Adipocyte (in vitro differentiated cells): ENCODE measurements around the gene ZNF581.

Experiments
- DNase-seq: peaks from one replicate; pipeline ENCODE4 v3.0.0-alpha.2; 2015; ENCODE audit warnings: low read depth
- H3K27me3 ChIP-seq: replicated peaks from 2 replicates; pipeline ENCODE4 v1.7.0; 2013; ENCODE audit warnings: mild to moderate bottlenecking, low read length, moderate library complexity; ENCODE audit not compliant: control insufficient read depth, insufficient read depth
- H3K36me3 ChIP-seq: 2 replicates; pipeline ENCODE4 v1.7.0; 2013; ENCODE audit warnings: low read length, mild to moderate bottlenecking, moderate library complexity; ENCODE audit not compliant: control insufficient read depth, insufficient read depth, severe bottlenecking
- H3K4me1 ChIP-seq: 2 replicates; pipeline ENCODE4 v1.7.0; 2013; ENCODE audit warnings: mild to moderate bottlenecking, low read length, moderate library complexity; ENCODE audit not compliant: control insufficient read depth, insufficient read depth
- H3K4me3 ChIP-seq: 2 replicates; pipeline ENCODE4 v1.7.0; 2013; ENCODE audit warnings: mild to moderate bottlenecking, low read length, moderate library complexity
- H3K9ac ChIP-seq: 2 replicates; pipeline ENCODE4 v1.7.0; 2013; ENCODE audit warnings: mild to moderate bottlenecking, low read length, moderate library complexity
- H3K9me3 ChIP-seq: 2 replicates; pipeline ENCODE4 v1.7.0; 2013; ENCODE audit warnings: mild to moderate bottlenecking, low read length, moderate library complexity; ENCODE audit not compliant: control insufficient read depth

Gene ZNF581

DNA sequence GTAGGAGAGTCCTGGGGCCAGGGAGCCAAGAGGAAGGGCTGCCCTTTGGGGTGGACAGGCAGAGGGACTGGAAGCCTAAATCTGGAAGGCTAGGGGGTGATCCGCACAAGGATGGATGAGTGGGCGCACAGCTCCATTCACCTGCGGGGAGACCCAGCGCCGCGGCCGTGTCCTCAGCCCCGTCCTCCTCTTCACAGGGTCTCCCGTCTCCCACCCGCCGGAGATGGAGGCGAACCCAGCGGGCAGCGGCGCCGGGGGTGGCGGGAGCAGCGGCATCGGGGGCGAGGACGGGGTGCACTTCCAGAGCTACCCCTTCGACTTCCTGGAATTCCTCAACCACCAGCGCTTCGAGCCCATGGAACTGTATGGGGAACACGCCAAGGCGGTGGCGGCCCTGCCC is 30.1 kb upstream of the ZNF581 start:
- Histone ChIP-seq H3K4me1 (peaks cover under 1% of the 10 kb centered on the region), H3K27me3 (no peaks in the 10 kb centered on the region), H3K9me3 (no peaks in the 10 kb centered on the region), H3K36me3 (peaks cover 26% of the 10 kb centered on the region), H3K4me3 (no peak overlapping the region), H3K9ac (no peak overlapping the region)
- no peak for DNase-seq

DNA sequence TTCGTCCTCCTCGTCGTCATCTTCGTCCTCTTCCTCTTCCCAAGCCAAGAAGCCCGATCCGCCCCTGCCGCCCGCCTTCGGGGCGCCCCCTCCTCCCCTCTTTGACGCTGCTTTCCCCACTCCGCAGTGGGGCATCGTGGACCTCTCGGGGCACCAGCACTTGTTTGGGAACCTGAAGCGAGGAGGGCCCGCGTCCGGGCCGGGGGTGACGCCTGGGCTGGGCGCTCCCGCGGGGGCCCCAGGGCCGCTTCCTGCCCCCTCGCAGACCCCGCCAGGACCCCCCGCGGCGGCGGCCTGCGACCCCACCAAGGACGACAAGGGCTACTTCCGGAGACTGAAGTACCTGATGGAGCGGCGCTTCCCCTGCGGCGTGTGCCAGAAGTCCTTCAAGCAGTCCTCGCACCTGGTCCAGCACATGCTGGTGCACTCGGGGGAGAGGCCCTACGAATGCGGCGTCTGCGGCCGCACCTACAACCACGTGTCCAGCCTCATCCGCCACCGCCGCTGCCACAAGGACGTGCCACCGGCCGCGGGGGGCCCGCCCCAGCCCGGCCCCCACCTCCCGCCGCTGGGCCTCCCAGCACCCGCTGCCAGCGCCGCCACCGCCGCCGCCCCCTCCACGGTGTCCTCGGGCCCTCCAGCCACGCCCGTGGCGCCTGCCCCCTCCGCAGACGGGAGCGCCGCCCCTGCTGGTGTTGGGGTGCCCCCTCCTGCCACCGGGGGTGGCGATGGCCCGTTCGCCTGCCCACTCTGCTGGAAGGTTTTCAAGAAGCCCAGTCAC is 29.3 kb upstream of the ZNF581 start:
- no peak for DNase-seq
- H3K4me3 ChIP-seq = no peak overlapping the region
- peaks cover 7% of the 10 kb centered on the region for H3K4me1 ChIP-seq
- no peak overlapping the region for H3K9ac ChIP-seq
- no peaks in the 10 kb centered on the region for H3K27me3 ChIP-seq
- no peaks in the 10 kb centered on the region for H3K9me3 ChIP-seq
- H3K36me3 ChIP-seq = peaks cover 26% of the 10 kb centered on the region

DNA sequence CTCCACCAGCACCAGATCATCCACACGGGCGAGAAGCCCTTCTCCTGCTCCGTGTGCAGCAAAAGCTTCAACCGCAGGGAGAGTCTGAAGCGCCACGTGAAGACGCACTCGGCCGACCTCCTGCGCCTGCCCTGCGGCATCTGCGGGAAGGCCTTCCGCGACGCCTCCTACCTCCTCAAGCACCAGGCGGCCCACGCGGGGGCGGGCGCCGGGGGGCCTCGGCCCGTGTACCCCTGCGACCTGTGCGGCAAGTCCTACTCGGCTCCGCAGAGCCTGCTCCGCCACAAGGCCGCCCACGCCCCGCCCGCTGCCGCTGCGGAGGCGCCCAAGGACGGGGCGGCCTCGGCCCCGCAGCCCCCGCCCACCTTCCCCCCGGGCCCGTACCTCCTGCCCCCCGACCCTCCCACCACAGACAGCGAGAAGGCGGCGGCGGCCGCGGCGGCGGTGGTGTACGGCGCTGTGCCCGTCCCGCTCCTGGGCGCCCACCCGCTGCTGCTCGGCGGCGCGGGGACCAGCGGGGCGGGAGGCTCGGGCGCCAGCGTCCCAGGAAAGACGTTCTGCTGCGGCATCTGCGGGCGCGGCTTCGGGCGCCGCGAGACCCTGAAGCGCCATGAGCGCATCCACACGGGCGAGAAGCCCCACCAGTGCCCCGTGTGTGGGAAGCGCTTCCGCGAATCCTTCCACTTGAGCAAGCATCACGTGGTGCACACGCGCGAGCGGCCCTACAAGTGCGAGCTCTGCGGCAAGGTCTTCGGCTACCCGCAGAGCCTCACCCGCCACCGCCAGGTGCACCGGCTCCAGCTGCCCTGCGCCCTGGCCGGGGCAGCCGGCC is 28.5 kb upstream of the ZNF581 start:
- H3K9me3 ChIP-seq = no peaks in the 10 kb centered on the region

DNA sequence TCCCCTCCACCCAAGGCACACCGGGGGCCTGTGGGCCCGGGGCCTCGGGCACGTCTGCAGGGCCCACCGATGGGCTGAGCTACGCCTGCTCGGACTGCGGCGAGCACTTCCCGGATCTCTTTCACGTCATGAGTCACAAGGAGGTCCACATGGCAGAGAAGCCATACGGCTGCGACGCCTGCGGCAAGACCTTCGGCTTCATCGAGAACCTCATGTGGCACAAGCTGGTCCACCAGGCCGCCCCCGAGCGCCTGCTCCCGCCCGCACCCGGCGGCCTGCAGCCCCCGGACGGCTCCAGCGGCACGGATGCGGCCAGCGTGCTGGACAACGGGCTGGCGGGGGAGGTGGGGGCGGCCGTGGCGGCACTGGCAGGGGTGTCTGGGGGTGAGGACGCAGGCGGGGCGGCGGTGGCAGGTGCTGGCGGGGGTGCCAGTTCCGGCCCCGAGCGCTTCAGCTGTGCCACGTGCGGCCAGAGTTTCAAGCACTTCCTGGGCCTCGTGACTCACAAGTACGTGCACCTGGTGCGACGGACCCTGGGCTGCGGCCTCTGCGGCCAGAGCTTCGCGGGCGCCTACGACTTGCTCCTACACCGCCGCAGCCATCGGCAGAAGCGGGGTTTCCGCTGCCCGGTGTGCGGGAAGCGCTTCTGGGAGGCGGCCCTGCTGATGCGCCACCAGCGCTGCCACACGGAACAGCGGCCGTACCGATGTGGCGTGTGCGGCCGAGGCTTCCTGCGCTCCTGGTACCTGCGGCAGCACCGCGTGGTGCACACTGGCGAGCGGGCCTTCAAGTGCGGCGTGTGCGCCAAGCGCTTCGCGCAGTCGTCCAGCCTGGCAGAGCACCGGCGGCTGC is 27.7 kb upstream of the ZNF581 start:
- Histone ChIP-seq H3K36me3 (peaks cover 18% of the 10 kb centered on the region), H3K9me3 (no peaks in the 10 kb centered on the region), H3K4me3 (no peak overlapping the region), H3K4me1 (peaks cover 23% of the 10 kb centered on the region), H3K27me3 (no peaks in the 10 kb centered on the region), H3K9ac (no peak overlapping the region)
- no peak for DNase-seq

More for the DNA sequence above, 28.5 kb upstream of the ZNF581 start:
- H3K27me3 ChIP-seq = no peaks in the 10 kb centered on the region
- peaks cover 15% of the 10 kb centered on the region for H3K4me1 ChIP-seq
- no peak overlapping the region for H3K4me3 ChIP-seq
- DNase-seq = no peak
- H3K9ac ChIP-seq = no peak overlapping the region
- H3K36me3 ChIP-seq = peaks cover 20% of the 10 kb centered on the region

DNA sequence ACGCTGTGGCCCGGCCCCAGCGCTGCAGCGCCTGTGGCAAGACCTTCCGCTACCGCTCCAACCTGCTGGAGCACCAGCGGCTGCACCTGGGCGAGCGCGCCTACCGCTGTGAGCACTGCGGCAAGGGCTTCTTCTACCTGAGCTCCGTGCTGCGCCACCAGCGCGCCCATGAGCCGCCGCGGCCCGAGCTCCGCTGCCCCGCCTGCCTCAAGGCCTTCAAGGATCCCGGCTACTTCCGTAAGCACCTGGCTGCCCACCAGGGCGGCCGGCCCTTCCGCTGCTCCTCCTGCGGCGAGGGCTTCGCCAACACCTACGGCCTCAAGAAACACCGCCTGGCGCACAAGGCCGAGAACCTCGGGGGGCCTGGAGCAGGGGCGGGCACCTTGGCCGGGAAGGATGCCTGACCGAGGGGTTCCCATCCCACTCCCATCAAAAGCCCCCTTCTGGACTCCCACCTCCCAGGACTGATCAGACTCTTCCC is 27.0 kb upstream of the ZNF581 start:
- Histone ChIP-seq H3K4me3 (no peak overlapping the region), H3K27me3 (no peaks in the 10 kb centered on the region), H3K4me1 (peaks cover 25% of the 10 kb centered on the region), H3K9me3 (no peaks in the 10 kb centered on the region), H3K36me3 (peaks cover 18% of the 10 kb centered on the region), H3K9ac (no peak overlapping the region)
- no peak for DNase-seq

DNA sequence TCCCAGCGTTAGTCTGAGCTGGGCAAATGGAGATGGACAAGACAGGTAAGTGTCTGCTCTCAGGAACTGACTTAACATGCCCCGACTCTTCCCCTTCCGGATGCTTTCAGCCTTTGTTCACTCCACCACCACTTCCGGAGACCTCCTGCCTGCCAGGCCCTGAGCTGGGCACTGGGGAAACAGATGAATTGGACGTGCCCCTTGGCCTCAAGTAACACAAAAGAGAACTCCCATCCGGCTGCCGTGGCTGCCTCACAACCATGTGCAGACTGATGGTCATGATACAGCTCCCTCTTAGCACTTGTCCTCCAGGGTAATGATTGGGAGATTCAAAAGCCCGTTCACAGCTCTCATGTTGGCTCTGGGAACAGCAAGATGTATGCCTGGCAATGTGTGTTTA is 26.0 kb upstream of the ZNF581 start:
- H3K27me3 ChIP-seq = no peaks in the 10 kb centered on the region
- no peaks in the 10 kb centered on the region for H3K9me3 ChIP-seq
- peaks cover 25% of the 10 kb centered on the region for H3K4me1 ChIP-seq
- DNase-seq = no peak
- H3K36me3 ChIP-seq = peaks cover 18% of the 10 kb centered on the region
- no peak overlapping the region for H3K9ac ChIP-seq
- H3K4me3 ChIP-seq = no peak overlapping the region

DNA sequence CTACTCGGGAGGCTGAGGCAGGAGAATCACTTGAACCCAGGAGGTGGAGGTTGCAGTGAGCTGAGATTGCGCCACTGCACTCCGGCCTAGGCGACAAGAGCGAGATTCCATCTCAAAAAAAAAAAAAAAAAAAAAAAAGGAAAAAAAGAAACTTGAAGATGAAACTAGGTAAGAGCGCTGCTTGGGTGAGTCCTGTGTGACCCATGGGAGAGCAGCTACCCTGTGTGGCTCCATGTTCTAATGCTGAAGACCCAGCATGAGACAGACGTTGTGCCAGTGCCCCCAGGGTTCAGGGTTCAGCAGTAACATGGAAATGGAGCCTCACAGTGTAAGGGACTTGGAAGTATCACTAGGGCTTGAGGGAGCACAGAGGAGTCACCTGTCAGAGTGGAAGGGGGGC is 25.0 kb upstream of the ZNF581 start:
- H3K9ac ChIP-seq = peak overlapping the region; percentile 54
- H3K36me3 ChIP-seq = peaks cover 18% of the 10 kb centered on the region
- no peak overlapping the region for H3K4me3 ChIP-seq
- H3K4me1 ChIP-seq = peaks cover 26% of the 10 kb centered on the region
- no peaks in the 10 kb centered on the region for H3K9me3 ChIP-seq
- DNase-seq = no peak
- H3K27me3 ChIP-seq = no peaks in the 10 kb centered on the region

DNA sequence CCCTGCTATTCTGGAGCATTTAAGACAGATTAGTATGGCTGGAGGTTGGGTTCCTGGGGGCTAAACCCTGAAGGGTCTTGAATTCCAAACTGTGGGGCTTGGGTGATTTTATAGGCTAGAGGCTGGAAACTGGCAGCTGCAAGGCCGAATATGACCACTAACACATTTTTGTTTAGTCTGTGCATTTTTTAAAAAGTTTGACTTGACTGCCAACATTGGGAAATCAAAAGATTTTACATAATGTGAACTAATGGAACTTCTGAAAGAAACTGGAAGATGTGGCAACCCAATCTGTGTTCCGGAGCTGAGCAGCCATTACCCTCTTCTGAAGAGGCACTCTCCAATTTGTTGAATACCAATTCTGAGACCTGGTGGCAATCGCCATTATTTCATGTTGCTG is 24.2 kb upstream of the ZNF581 start:
- Histone ChIP-seq H3K9me3 (no peaks in the 10 kb centered on the region), H3K4me3 (no peak overlapping the region), H3K27me3 (no peaks in the 10 kb centered on the region), H3K36me3 (peaks cover 18% of the 10 kb centered on the region), H3K9ac (peak overlapping the region; percentile 54), H3K4me1 (peaks cover 32% of the 10 kb centered on the region)
- DNase-seq = peak; percentile 48

DNA sequence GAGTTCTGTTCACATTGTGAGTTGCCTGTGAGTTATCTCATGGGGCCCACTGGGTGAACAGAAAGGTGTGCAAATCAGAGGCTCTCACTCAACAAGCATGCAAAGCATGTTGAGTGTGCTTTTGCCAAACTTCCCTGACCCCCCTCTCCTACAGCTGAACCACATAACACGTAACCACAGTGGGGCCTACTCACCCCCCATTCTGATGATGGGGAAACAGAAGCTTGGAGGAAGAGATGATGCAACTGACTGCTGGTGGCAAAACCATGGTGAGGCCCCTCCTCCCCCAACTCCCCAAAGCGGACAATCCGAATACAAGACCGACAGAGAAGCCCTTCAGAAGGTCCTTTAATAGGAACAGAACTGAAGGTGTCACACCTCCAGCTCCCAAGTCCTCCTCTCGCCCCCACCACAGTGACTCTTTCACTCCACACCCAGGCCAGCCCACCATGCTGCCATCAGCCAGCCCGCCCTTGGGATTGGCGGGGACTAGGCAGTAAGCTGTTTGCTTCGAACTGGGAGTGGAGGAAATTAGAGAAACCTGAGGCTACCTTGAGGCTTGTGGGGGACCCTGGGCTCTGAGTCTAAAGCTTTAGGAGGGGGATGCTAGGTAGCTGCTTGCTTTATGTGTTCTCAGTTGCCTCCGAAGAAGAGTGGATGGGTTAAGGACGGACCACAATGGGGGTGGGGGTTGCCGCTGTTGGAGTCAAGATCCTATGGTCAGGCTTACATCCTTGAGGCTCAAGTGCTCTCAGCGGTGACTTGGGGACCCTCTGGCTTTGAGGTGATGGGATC is 22.8 kb upstream of the ZNF581 start:
- Histone ChIP-seq H3K9me3 (no peaks in the 10 kb centered on the region), H3K9ac (no peak overlapping the region), H3K4me1 (peaks cover 32% of the 10 kb centered on the region), H3K4me3 (no peak overlapping the region), H3K36me3 (peaks cover 14% of the 10 kb centered on the region), H3K27me3 (no peaks in the 10 kb centered on the region)
- no peak for DNase-seq

DNA sequence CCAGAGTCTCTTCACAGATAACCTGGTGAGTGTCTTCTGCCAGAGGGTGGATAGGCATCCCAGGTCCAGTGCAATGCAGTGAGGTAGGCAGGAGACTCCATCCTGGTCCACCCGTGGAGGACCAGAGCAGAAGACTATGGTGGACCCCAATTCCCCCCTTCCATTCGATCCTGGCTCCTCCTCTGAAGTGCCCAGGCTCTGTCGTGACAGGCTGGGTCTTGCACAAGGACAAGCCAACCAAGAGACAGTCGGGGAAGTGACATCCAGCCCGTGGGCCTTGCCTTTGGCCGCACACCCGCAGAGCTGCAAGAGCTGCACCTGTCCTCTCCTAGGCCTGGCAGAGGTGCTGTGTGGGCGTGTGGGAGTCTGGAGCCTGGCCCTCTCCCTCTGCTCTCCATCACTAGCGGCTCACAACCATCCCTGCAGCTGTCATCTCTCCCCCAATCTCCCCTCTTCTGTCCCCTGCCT is 22.2 kb upstream of the ZNF581 start:
- no peaks in the 10 kb centered on the region for H3K27me3 ChIP-seq
- peaks cover 10% of the 10 kb centered on the region for H3K36me3 ChIP-seq
- H3K9me3 ChIP-seq = no peaks in the 10 kb centered on the region
- no peak overlapping the region for H3K9ac ChIP-seq
- DNase-seq = no peak
- H3K4me3 ChIP-seq = no peak overlapping the region
- peaks cover 32% of the 10 kb centered on the region for H3K4me1 ChIP-seq
